Panc1 (cell line): ENCODE measurements around the gene SCYL2. TPM values are rescaled to one million over a fixed set of nuclear protein-coding genes. Genes with fewer than 3 reads are reported as not detected.
"Not testable (repeated sequence)": the region's sequence is repeated elsewhere in the genome, so short reads cannot be mapped to it uniquely, and the experiment has no call there.

ENCODE experiments used
- ATAC-seq: fragments of 200-7000 bp; cut with Tn5 transposase; 2 replicates; pipeline ENCODE4 v1.9.1; 2020; ENCODE audit warnings: mild to moderate bottlenecking, moderate library complexity
- BruUV-seq: library from RNA; stranded (reverse); fragments of 400-500 nt; replicated peaks from 2 replicates; lab custom pipeline; 2021; lab: Mats Ljungman, UMichigan
- CTCF ChIA-PET: fragments of 300-600 bp; sonication (Branson Sonifier 250); formaldehyde crosslinking; loops from one replicate; lab custom pipeline; 2022; ENCODE audit warnings: antibody characterized with exemption; lab: Charles Lee
- POLR2A ChIA-PET: fragments of 300-600 bp; sonication (Branson Sonifier 250); formaldehyde crosslinking; loops from one replicate; lab custom pipeline; 2022; ENCODE audit warnings: antibody characterized with exemption; lab: Charles Lee
- DNase-seq: peaks from one replicate; pipeline ENCODE4 v3.0.0-alpha.2; 2010; ENCODE audit warnings: low read depth, low spot score
- H3K27ac ChIP-seq: 2 replicates; pipeline ENCODE4 v1.5.1; 2011; ENCODE audit warnings: mild to moderate bottlenecking, low read length, inconsistent platforms
- H3K27me3 ChIP-seq: fragments of 200-500 bp; sonication (Bioruptor generic); 2 replicates; pipeline ENCODE4 v1.6.0; 2014; ENCODE audit warnings: low read length, inconsistent platforms; ENCODE audit not compliant: control insufficient read depth, insufficient read depth
- H3K36me3 ChIP-seq: fragments of 200-500 bp; sonication (Bioruptor generic); 2 replicates; pipeline ENCODE4 v1.5.1; 2014; ENCODE audit warnings: inconsistent platforms, mild to moderate bottlenecking, low read length, moderate library complexity; ENCODE audit not compliant: control insufficient read depth, insufficient read depth
- H3K4me1 ChIP-seq: 2 replicates; pipeline ENCODE4 v1.5.1; 2011; ENCODE audit warnings: inconsistent platforms, mild to moderate bottlenecking, low read length, moderate library complexity; ENCODE audit not compliant: control insufficient read depth, insufficient read depth
- H3K4me3 ChIP-seq, 2 experiments: 2 replicates each; pipeline ENCODE4 v1.5.1; 2011 to 2012; ENCODE audit warnings: low read depth in 2 of 2, low read length in 2 of 2, mild to moderate bottlenecking in 2 of 2, inconsistent platforms in 1 of 2, moderate library complexity in 1 of 2
- H3K9me3 ChIP-seq: fragments of 200-500 bp; sonication (Bioruptor generic); 2 replicates; pipeline ENCODE4 v1.5.1; 2014; ENCODE audit warnings: low read depth, mild to moderate bottlenecking, inconsistent platforms, low read length, moderate library complexity; ENCODE audit not compliant: control insufficient read depth, insufficient read depth
- POLR2AphosphoS5 ChIP-seq: IDR thresholded peaks from 2 replicates; pipeline ENCODE4 v1.6.1; 2012; ENCODE audit warnings: mild to moderate bottlenecking, low read depth, low read length, moderate library complexity
- SIN3A ChIP-seq: IDR thresholded peaks from 2 replicates; pipeline ENCODE4 v1.6.1; 2012; ENCODE audit warnings: low read depth, mild to moderate bottlenecking, low read length, moderate library complexity, borderline replicate concordance; ENCODE audit not compliant: insufficient read depth
- TCF7L2 ChIP-seq: IDR thresholded peaks from 2 replicates; pipeline ENCODE4 v1.6.1; 2011; ENCODE audit warnings: mild to moderate bottlenecking, low read depth, low read length, inconsistent platforms
- in situ Hi-C: cut with HindIII; loops from 2 replicates; pipeline ENCODE4 v1.10.0; 2016; ENCODE audit warnings: low sequenced_read_pairs, low pct_unique_long_range_greater_than_20kb
- intact Hi-C: fragments of 100-400 bp; cut with micrococcal nuclease; formaldehyde crosslinking; loops from one replicate; pipeline ENCODE4 v1.10.0; 2022; ENCODE audit not compliant: unreplicated experiment
- total RNA-seq: library from RNA; stranded (reverse); gene quantifications from one replicate; pipeline ENCODE4 v1.2.1, GENCODE V29; 2021; ENCODE audit not compliant: unreplicated experiment
- TF ChIP-seq, protein P1 (sequence below): fragments of 450-650 bp; IDR thresholded peaks from 2 replicates; pipeline ENCODE4 v1.5.1; 2017; ENCODE audit warnings: mild to moderate bottlenecking
- TF ChIP-seq, protein P2 (sequence below), 2 experiments: IDR thresholded peaks; 2 replicates each; pipeline ENCODE4 v1.6.1; 2011 to 2012; ENCODE audit warnings: low read depth in 2 of 2, control low read depth in 1 of 2, low read length in 1 of 2, mild to moderate bottlenecking in 1 of 2, moderate library complexity in 1 of 2; ENCODE audit not compliant: insufficient read depth in 1 of 2

Gene SCYL2
- total RNA-seq, 1 experiment from 2014 or later, result 45.3 TPM

DNA sequence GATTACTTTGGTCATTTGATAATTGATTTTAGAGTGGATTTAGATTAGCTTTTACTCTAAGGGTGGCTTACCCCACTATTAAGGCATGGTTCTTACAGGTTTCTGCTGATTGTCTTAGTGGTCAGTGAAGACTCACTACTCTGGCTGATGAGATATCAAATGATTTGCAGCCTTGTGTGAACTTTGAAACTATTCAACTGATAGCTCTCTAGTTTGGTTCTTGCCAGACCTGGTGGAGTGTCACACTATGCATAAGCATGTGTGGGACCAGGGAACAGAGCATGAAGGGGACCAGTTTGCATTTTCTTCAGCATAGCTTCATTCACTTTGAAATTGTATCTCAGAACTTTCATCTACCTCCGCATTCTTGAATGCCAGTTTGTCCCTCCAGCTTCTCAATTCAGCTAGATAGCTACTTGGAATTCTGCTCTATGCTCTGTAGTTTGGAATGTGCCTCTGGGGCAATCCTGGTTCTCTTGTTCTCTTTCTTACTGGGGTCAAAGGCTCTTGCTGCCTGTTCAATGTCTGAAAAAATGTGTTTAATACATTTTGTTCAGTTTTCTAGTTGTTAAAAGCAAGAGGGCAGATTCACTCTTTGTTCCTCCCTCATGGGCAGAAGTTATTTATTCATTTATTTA, 12.7 kb downstream of the SCYL2 start:
- no peak for ATAC-seq
- BruUV-seq, result no TSS peak
- no peaks in the 10 kb centered on the region for H3K9me3 ChIP-seq
- TF ChIP-seq, protein P1, sequence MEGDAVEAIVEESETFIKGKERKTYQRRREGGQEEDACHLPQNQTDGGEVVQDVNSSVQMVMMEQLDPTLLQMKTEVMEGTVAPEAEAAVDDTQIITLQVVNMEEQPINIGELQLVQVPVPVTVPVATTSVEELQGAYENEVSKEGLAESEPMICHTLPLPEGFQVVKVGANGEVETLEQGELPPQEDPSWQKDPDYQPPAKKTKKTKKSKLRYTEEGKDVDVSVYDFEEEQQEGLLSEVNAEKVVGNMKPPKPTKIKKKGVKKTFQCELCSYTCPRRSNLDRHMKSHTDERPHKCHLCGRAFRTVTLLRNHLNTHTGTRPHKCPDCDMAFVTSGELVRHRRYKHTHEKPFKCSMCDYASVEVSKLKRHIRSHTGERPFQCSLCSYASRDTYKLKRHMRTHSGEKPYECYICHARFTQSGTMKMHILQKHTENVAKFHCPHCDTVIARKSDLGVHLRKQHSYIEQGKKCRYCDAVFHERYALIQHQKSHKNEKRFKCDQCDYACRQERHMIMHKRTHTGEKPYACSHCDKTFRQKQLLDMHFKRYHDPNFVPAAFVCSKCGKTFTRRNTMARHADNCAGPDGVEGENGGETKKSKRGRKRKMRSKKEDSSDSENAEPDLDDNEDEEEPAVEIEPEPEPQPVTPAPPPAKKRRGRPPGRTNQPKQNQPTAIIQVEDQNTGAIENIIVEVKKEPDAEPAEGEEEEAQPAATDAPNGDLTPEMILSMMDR, result no peak
- TF ChIP-seq, protein P2, sequence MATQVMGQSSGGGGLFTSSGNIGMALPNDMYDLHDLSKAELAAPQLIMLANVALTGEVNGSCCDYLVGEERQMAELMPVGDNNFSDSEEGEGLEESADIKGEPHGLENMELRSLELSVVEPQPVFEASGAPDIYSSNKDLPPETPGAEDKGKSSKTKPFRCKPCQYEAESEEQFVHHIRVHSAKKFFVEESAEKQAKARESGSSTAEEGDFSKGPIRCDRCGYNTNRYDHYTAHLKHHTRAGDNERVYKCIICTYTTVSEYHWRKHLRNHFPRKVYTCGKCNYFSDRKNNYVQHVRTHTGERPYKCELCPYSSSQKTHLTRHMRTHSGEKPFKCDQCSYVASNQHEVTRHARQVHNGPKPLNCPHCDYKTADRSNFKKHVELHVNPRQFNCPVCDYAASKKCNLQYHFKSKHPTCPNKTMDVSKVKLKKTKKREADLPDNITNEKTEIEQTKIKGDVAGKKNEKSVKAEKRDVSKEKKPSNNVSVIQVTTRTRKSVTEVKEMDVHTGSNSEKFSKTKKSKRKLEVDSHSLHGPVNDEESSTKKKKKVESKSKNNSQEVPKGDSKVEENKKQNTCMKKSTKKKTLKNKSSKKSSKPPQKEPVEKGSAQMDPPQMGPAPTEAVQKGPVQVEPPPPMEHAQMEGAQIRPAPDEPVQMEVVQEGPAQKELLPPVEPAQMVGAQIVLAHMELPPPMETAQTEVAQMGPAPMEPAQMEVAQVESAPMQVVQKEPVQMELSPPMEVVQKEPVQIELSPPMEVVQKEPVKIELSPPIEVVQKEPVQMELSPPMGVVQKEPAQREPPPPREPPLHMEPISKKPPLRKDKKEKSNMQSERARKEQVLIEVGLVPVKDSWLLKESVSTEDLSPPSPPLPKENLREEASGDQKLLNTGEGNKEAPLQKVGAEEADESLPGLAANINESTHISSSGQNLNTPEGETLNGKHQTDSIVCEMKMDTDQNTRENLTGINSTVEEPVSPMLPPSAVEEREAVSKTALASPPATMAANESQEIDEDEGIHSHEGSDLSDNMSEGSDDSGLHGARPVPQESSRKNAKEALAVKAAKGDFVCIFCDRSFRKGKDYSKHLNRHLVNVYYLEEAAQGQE (IDR thresholded peaks at IDR 0.05; ENCODE audit: insufficient read depth in 1 of 2, low read depth in 2 of 2, low read length in 1 of 2), result no peak
- TF ChIP-seq TCF7L2 (no peak), POLR2AphosphoS5 (no peak), SIN3A (no peak)
- H3K4me1 ChIP-seq, result peaks cover 6% of the 10 kb centered on the region; the same call in 1 of the 2 replicates
- H3K4me3 ChIP-seq, result no peak overlapping the region
- H3K27ac ChIP-seq, result no peak overlapping the region
- CTCF ChIA-PET, result interaction anchor here (0.6 kb wide), 1 partner anchor 1121 kb away, joined by 13 read pairs; no protein-coding TSS in a partner anchor
- H3K27me3 ChIP-seq, result no peaks in the 10 kb centered on the region
- DNase-seq, result no peak
- in situ Hi-C loops (no loop called here), intact Hi-C loops (no loop called here)
- H3K36me3 ChIP-seq, result no peaks in the 10 kb centered on the region
- POLR2A ChIA-PET, result no interaction called here

DNA sequence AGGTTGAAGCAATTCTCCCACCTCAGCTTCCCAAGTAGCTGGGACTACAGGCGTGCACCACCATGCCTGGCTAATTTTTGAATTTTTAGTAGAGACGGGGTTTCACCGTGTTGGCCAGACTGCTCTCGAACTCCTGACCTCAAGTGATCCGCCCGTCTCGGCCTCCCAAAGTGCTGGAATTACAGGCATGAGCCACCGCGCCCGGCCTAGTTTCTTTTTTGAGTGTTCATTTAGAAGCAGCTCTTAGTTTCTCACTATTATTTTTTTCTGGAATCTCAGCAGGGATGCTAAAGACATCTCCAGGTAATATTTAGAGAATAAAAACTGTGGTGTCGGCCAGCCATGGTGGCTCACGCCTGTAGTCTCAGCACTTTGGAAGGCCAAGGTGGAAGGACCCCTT, 17.6 kb downstream of the SCYL2 start:
- ATAC-seq, H3K36me3 ChIP-seq, H3K4me3 ChIP-seq, H3K27me3 ChIP-seq, intact Hi-C loops, CTCF ChIA-PET, in situ Hi-C loops, DNase-seq, BruUV-seq, H3K9me3 ChIP-seq, H3K27ac ChIP-seq, H3K4me1 ChIP-seq: not testable (repeated sequence)
- POLR2A ChIA-PET, result interaction anchor here (0.6 to 1.0 kb wide), 3 partner anchors 12 to 136 kb away, joined by 4 to 8 read pairs (median 6); partner anchors contain the start of genes DEPDC4 and SCYL2

DNA sequence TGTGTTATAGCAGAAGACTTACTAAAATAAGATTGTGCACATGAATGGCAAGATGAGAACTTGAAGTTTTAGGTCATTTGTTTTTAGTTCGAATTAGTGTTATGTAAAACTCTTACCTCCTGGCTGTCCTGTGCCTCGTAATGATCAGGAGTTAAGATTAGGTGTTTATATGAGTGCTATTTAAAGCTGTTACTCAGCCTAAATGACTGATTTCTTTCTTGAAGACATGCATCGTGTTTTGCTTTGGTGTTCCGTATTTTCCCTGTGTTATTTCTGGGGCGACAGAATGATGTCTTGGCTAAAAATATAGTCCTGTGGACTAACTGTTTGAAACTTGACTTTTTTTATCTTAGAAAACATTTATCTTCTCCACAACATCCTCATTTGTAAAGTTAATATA, 22.1 kb downstream of the SCYL2 start:
- in situ Hi-C loops, result no loop called here
- no peaks in the 10 kb centered on the region for H3K4me1 ChIP-seq
- no peaks in the 10 kb centered on the region for H3K27me3 ChIP-seq
- ChIA-PET CTCF (no interaction called here), POLR2A (no interaction called here)
- DNase-seq (no peak), ATAC-seq (no peak)
- H3K4me3 ChIP-seq, result no peak overlapping the region
- intact Hi-C loops, result no loop called here
- no peaks in the 10 kb centered on the region for H3K9me3 ChIP-seq
- BruUV-seq, result no TSS peak
- TF ChIP-seq POLR2AphosphoS5 (no peak), TCF7L2 (no peak), SIN3A (no peak)
- TF ChIP-seq, protein P1, result no peak
- H3K36me3 ChIP-seq, result no peaks in the 10 kb centered on the region; the same call in 1 of the 2 replicates
- no peak overlapping the region for H3K27ac ChIP-seq
